NT2/D1 (cell line): ENCODE results near the gene LAMA5.

Experiments
- DNase-seq: peaks from one replicate; pipeline ENCODE4 v3.0.0-alpha.2; 2011; ENCODE audit warnings: low read depth, low spot score
- H3K27me3 ChIP-seq: 2 replicates; pipeline ENCODE4 v1.6.0; 2011; ENCODE audit warnings: mild to moderate bottlenecking; ENCODE audit not compliant: insufficient read length, insufficient read depth
- H3K36me3 ChIP-seq: 2 replicates; pipeline ENCODE4 v1.6.1; 2011; ENCODE audit warnings: mild to moderate bottlenecking, low read length, mixed read lengths; ENCODE audit not compliant: insufficient read depth, insufficient read length
- H3K4me1 ChIP-seq: 2 replicates; pipeline ENCODE4 v1.5.1; 2011; ENCODE audit not compliant: insufficient read depth, insufficient read length
- H3K4me3 ChIP-seq: 2 replicates; pipeline ENCODE4 v1.5.1; 2011; ENCODE audit warnings: low read depth; ENCODE audit not compliant: insufficient read length
- H3K9ac ChIP-seq: 2 replicates; pipeline ENCODE4 v1.6.0; 2011; ENCODE audit warnings: low read depth; ENCODE audit not compliant: insufficient read length
- H3K9me3 ChIP-seq: 2 replicates; pipeline ENCODE4 v1.5.1; 2011; ENCODE audit warnings: mild to moderate bottlenecking, low read length; ENCODE audit not compliant: insufficient read depth
- SUZ12 ChIP-seq: IDR thresholded peaks from 2 replicates; pipeline ENCODE4 v1.6.1; 2011; ENCODE audit not compliant: insufficient read length, insufficient read depth; ENCODE audit errors: extremely low read depth
- YY1 ChIP-seq: IDR thresholded peaks from 2 replicates; pipeline ENCODE4 v1.6.1; 2011; ENCODE audit not compliant: insufficient read length, insufficient read depth
- ZNF274 ChIP-seq: IDR thresholded peaks from 2 replicates; pipeline ENCODE4 v1.6.1; 2011; ENCODE audit warnings: mild to moderate bottlenecking, low read depth, low read length

Gene LAMA5

DNA sequence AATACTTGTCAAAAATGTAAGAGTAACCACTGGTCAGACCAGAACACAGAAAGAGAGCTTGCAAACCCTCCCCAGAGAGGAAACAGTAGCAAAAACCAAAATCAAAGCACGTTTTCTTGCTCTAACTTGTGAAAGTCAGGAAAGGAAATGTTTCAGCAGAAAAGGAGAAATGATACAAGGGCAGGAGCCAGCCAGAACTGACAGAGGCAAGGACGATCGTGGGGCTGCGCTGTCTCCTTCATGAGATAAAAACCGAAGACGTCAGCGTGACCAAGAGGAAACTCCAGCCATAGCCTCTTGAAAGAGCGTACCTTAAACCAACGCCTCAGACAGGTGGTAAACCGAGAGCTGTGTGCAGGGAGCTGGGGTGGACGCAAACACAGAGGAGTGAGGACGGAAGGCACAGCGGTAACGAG is 27.5 kb downstream of the LAMA5 start:
- peaks cover 4% of the 10 kb centered on the region for H3K4me1 ChIP-seq
- H3K36me3 ChIP-seq, result peaks cover 87% of the 10 kb centered on the region
- H3K9ac ChIP-seq, result no peak overlapping the region

GRCh38 chr20:62338294-62338620 is 28.9 kb downstream of the LAMA5 start:
- peaks cover 84% of the 10 kb centered on the region for H3K36me3 ChIP-seq
- peaks cover 4% of the 10 kb centered on the region for H3K4me1 ChIP-seq
- no peak overlapping the region for H3K4me3 ChIP-seq
- no peak overlapping the region for H3K9ac ChIP-seq
- H3K27me3 ChIP-seq, result no peaks in the 10 kb centered on the region
- no peak for TF ChIP-seq SUZ12
- no peak for TF ChIP-seq ZNF274
- TF ChIP-seq YY1, result no peak
- H3K9me3 ChIP-seq, result no peaks in the 10 kb centered on the region
- no peak for DNase-seq

More for the DNA sequence above, 27.5 kb downstream of the LAMA5 start:
- no peak for DNase-seq
- no peaks in the 10 kb centered on the region for H3K9me3 ChIP-seq
- TF ChIP-seq YY1 (no peak), ZNF274 (no peak), SUZ12 (no peak)
- no peaks in the 10 kb centered on the region for H3K27me3 ChIP-seq
- H3K4me3 ChIP-seq, result no peak overlapping the region

- no peak overlapping the region for H3K9ac ChIP-seq
- no peak for DNase-seq
- TF ChIP-seq SUZ12, result no peak
- TF ChIP-seq YY1, result no peak
- no peak for TF ChIP-seq ZNF274
- H3K36me3 ChIP-seq, result peaks cover 84% of the 10 kb centered on the region
- no peaks in the 10 kb centered on the region for H3K9me3 ChIP-seq
- H3K27me3 ChIP-seq, result no peaks in the 10 kb centered on the region
- H3K4me1 ChIP-seq, result peaks cover 4% of the 10 kb centered on the region
- no peak overlapping the region for H3K4me3 ChIP-seq
Observed at GRCh38 chr20:62337558-62338293, 29.4 kb downstream of the LAMA5 start.

DNA sequence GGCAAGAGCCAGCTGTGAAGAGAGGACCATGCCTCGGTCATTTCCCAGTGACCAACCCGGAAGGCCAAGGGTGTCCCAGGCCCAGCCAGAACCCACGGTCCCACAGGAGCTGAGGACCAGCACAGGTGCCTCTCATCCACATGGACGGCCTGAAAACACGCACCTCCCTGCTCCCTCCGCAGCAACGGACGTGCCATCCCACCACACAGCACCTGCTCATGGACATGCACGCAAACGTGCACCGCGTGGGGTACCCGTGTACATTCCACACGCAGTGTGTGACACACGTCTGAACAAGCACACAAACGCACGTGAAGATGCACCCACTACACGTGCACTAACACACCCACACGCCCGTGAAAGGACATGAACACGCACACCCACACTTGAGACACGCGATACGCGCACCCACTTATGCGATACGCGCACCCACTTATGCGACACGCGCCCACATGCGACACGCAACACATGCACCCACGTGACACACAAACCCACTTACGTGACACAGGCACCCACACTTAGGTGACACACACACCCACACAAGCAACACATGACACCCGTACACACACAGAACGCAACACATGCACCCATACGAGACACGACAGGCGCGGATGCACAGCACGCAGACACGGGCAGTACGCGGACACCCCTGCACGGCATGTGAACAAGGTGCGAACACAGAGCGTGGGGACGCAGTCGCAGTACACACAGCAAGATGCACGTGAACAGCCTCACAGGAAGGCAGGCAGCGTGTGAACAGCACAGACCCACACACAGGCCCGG is 30.1 kb downstream of the LAMA5 start:
- DNase-seq, result no peak
- Histone ChIP-seq H3K9me3 (no peaks in the 10 kb centered on the region), H3K36me3 (peaks cover 86% of the 10 kb centered on the region), H3K27me3 (no peaks in the 10 kb centered on the region), H3K4me1 (peaks cover 4% of the 10 kb centered on the region), H3K9ac (no peak overlapping the region), H3K4me3 (no peak overlapping the region)
- no peak for TF ChIP-seq SUZ12
- TF ChIP-seq YY1, result no peak
- TF ChIP-seq ZNF274, result no peak

DNA sequence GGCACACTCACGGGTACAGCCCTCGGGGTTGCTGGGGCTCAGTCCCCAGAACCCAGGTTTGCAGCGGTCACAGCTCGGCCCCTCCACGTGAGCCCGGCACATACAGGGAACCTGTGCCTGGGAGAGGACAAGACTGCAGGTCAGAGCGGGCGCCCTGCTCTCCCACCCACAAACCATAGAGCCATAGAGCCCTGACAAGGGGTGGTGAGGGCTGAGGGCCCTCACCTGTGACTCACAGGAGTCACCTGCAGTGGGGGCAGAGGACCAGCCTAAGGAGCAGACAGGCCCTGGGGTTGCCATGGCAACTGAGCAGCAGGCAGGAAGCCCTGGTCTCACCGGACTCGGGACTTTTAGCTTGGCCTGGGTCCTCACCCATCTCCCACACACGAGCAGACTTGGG is 30.8 kb downstream of the LAMA5 start:
- Histone ChIP-seq H3K4me1 (peaks cover 4% of the 10 kb centered on the region), H3K27me3 (no peaks in the 10 kb centered on the region), H3K4me3 (no peak overlapping the region), H3K9me3 (no peaks in the 10 kb centered on the region), H3K36me3 (peaks cover 89% of the 10 kb centered on the region), H3K9ac (no peak overlapping the region)
- no peak for DNase-seq
- TF ChIP-seq YY1 (no peak), ZNF274 (no peak), SUZ12 (no peak)

DNA sequence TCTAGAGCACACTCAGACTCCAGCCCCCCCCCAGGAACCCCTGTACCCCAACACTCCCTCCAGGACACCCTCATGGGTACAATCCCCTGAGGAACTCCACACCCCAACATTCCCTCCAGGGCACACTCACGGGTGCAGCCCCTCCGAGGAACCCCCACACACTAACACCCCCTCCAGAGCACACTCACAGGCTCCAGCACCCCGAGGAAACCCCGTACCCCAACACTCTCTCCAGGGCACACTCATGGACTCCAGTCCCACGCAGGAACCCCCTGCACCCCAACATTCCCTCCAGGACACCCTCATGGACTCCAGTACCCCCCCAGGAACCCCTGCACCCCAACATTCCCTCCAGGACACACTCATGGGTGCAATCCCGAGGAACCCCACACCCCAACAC is 31.6 kb downstream of the LAMA5 start:
- peaks cover 89% of the 10 kb centered on the region for H3K36me3 ChIP-seq
- TF ChIP-seq SUZ12 (no peak), YY1 (no peak), ZNF274 (no peak)

GRCh38 chr20:62334881-62335280 is 32.2 kb downstream of the LAMA5 start:
- peaks cover 89% of the 10 kb centered on the region for H3K36me3 ChIP-seq
- peaks cover 4% of the 10 kb centered on the region for H3K4me1 ChIP-seq

More for the DNA sequence above, 31.6 kb downstream of the LAMA5 start:
- Histone ChIP-seq H3K4me3 (no peak overlapping the region), H3K4me1 (peaks cover 4% of the 10 kb centered on the region), H3K9ac (no peak overlapping the region), H3K27me3 (no peaks in the 10 kb centered on the region), H3K9me3 (no peaks in the 10 kb centered on the region)
- no peak for DNase-seq

More at GRCh38 chr20:62334881-62335280, 32.2 kb downstream of the LAMA5 start:
- H3K4me3 ChIP-seq, result no peak overlapping the region
- no peaks in the 10 kb centered on the region for H3K9me3 ChIP-seq
- DNase-seq, result no peak
- no peak overlapping the region for H3K9ac ChIP-seq
- H3K27me3 ChIP-seq, result no peaks in the 10 kb centered on the region
- TF ChIP-seq ZNF274, result no peak
